Measurements from ENCODE around the gene EPHA10. TPM values are rescaled to one million over a fixed set of nuclear protein-coding genes. Genes with fewer than 3 reads are reported as not detected.

The EPHA10 gene
- polyA plus RNA-seq, 4 donors = 1.9 to 5.4 (median 3.5) TPM

DNA sequence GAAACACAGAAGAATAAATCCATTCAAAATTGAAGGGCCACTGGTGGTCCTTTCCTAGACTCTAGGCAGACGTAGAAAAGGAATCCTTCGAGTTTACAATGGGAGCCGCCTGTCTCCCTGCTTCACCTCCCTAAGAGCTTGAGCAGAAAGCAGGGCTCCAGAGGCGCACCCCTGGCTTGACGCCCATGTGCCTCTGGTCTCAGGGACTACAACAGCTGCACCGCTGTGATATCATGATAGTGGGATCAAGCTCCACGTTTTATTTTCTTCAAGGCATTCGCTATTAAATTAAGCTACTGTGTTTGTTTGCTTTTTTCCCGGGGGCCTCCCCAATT is 42.3 kb upstream of the EPHA10 start:
- FAIRE-seq (no peak), DNase-seq (peak in 1 of 2 donors; percentile 6)
- H3K27ac ChIP-seq (ENCODE audit: low read depth in 1 of 3, low read length in 2 of 3) = peak overlapping the region; percentile 41 to 98 (median 71)
- H3K4me3 ChIP-seq (ENCODE audit: low read depth in 1 of 3, low read length in 3 of 3) = peak overlapping the region; percentile 71 to 86 (median 76)
- 6 to 12% (median 10%) methylated on average over 9 of the region's 9 CpGs for WGBS, 3 donors
- peaks cover 2 to 7% (median 5%) of the 10 kb centered on the region in 3 donors for H3K4me1 ChIP-seq (ENCODE audit: control insufficient read depth in 3 of 3, insufficient read depth in 2 of 3, low read depth in 1 of 3, low read length in 2 of 3)
- no peaks in the 10 kb centered on the region for H3K27me3 ChIP-seq (ENCODE audit: control insufficient read depth in 3 of 3, insufficient read depth in 3 of 3, low read length in 3 of 3)
- H3K36me3 ChIP-seq (ENCODE audit: control insufficient read depth in 3 of 3, insufficient read depth in 2 of 3, low read depth in 1 of 3, low read length in 3 of 3) = peaks cover 15 to 43% (median 17%) of the 10 kb centered on the region in 3 donors
- H3K9me3 ChIP-seq (ENCODE audit: control insufficient read depth in 2 of 2, insufficient read depth in 1 of 2, low read depth in 1 of 2, low read length in 1 of 2) = no peaks in the 10 kb centered on the region

DNA sequence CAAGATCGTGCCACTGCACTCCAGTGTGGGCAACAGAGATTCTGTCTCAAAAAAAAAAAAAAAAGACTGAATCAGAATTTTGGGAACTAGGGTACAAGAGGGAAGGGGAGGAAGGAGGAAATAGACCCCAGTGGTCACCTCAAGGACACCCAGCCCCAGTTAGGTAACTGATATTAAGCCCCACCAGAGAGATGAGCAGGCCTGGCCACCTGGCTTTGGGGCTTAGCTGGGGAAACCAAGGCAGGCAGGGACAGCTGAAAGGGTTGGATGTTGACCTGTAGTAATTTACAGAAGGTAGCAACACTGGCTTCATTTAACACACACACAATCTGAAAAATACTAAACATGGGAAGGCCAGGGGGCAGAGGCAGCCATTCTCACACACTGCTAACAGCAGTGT is 37.5 kb upstream of the EPHA10 start:
- 87 to 100% (median 92%) methylated on average over 1 of the region's 1 CpG for WGBS, 3 donors

DNA sequence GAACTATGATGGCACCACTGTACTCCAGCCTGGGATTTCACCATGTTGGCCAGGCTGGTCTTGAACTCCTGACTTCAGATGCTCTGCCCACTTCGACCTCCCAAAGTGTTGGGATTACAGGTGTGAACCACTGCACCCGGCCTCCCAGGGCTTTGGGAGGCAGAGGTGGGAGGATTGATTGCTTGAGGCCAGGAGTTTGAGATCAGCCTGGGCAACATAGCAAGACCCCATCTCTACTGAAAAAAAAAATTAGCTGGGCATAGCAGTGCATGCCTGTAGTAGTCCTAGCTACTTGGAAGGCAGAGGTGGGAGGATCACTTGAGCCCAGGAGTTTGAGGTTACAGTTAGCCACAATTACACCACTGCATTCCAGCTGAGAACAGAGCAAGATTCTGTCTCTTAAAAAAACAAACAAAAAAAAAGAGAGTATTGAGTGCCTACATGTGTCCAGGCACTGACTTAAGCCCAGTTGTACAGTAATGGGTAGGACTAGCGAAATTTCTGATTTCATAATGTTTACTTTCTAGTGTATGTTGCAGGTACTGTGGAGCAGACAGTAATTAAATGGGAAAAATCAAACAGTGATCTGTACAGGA is 32.9 kb upstream of the EPHA10 start:
- H3K4me1 ChIP-seq (ENCODE audit: control insufficient read depth in 3 of 3, insufficient read depth in 2 of 3, low read depth in 1 of 3, low read length in 2 of 3) = peaks cover 0 to 4% (median 0%) of the 10 kb centered on the region in 3 donors
- H3K27ac ChIP-seq (ENCODE audit: low read depth in 1 of 3, low read length in 2 of 3) = no peak overlapping the region
- peaks cover 0 to 19% (median 0%) of the 10 kb centered on the region in 3 donors for H3K36me3 ChIP-seq (ENCODE audit: control insufficient read depth in 3 of 3, insufficient read depth in 2 of 3, low read depth in 1 of 3, low read length in 3 of 3)
- DNase-seq = no peak
- 89 to 95% (median 91%) methylated on average over 3 of the region's 3 CpGs for WGBS, 3 donors
- no peak overlapping the region for H3K4me3 ChIP-seq (ENCODE audit: low read depth in 1 of 3, low read length in 3 of 3)
- FAIRE-seq = no peak
- H3K27me3 ChIP-seq (ENCODE audit: control insufficient read depth in 3 of 3, insufficient read depth in 3 of 3, low read length in 3 of 3) = peaks cover 0 to 13% (median 0%) of the 10 kb centered on the region in 3 donors
- H3K9me3 ChIP-seq (ENCODE audit: control insufficient read depth in 2 of 2, insufficient read depth in 1 of 2, low read depth in 1 of 2, low read length in 1 of 2) = no peaks in the 10 kb centered on the region

More for the DNA sequence above, 37.5 kb upstream of the EPHA10 start:
- Histone ChIP-seq H3K36me3 (ENCODE audit: control insufficient read depth in 3 of 3, insufficient read depth in 2 of 3, low read depth in 1 of 3, low read length in 3 of 3) (peaks cover 15 to 51% (median 17%) of the 10 kb centered on the region in 3 donors), H3K9me3 (ENCODE audit: control insufficient read depth in 2 of 2, insufficient read depth in 1 of 2, low read depth in 1 of 2, low read length in 1 of 2) (no peaks in the 10 kb centered on the region), H3K27me3 (ENCODE audit: control insufficient read depth in 3 of 3, insufficient read depth in 3 of 3, low read length in 3 of 3) (no peaks in the 10 kb centered on the region), H3K27ac (ENCODE audit: low read depth in 1 of 3, low read length in 2 of 3) (no peak overlapping the region), H3K4me3 (ENCODE audit: low read depth in 1 of 3, low read length in 3 of 3) (no peak overlapping the region), H3K4me1 (ENCODE audit: control insufficient read depth in 3 of 3, insufficient read depth in 2 of 3, low read depth in 1 of 3, low read length in 2 of 3) (peaks cover 0 to 2% (median 0%) of the 10 kb centered on the region in 3 donors)
- DNase-seq = no peak
- FAIRE-seq = no peak

DNA sequence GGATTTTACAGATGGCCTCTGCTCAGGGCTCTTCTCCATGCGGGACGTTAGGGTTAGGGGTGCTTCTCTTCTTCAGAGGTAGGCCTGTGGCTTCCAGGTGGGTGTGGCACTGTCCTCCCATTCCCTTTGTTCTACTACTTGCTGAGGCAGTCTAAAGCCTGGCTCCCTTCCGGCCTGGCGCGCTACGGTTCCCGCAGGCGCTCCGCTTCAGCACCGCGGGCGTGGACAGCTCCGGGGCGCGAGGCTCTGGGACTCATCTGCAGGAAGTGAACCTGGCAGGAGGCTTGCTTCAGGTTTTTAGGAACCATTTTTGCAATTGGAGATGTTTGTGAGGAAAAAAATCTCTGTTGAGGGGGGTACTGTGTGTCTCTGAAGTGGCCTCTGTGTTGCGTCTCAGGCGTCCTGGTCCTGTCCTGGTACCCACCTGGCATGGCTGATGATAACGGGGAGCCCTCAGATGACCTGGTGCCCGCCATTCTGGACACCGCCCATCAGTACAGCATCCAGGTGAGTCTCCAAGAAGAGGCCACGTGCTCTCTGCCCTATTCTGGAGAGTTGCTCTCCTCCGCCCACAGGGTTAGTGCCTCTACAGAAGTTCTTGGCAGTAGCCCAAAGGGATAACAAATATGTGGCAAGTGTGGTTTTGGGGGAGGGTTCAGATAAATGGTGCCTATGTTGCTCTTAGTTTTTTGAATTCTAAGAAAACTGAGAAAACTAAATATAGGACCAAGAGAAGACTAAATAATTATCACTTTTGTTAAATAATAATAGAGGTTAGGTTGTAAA is 30.6 kb upstream of the EPHA10 start:
- peak; percentile 39 to 79 for DNase-seq
- FAIRE-seq = no peak
- Histone ChIP-seq H3K27ac (ENCODE audit: low read depth in 1 of 3, low read length in 2 of 3) (no peak overlapping the region), H3K4me3 (ENCODE audit: low read depth in 1 of 3, low read length in 3 of 3) (peak overlapping the region in 1 of 3 donors; percentile 24), H3K4me1 (ENCODE audit: control insufficient read depth in 3 of 3, insufficient read depth in 2 of 3, low read depth in 1 of 3, low read length in 2 of 3) (peaks cover 0 to 4% (median 0%) of the 10 kb centered on the region in 3 donors), H3K36me3 (ENCODE audit: control insufficient read depth in 3 of 3, insufficient read depth in 2 of 3, low read depth in 1 of 3, low read length in 3 of 3) (peaks cover 0 to 11% (median 0%) of the 10 kb centered on the region in 3 donors), H3K9me3 (ENCODE audit: control insufficient read depth in 2 of 2, insufficient read depth in 1 of 2, low read depth in 1 of 2, low read length in 1 of 2) (no peaks in the 10 kb centered on the region), H3K27me3 (ENCODE audit: control insufficient read depth in 3 of 3, insufficient read depth in 3 of 3, low read length in 3 of 3) (peaks cover 0 to 21% (median 0%) of the 10 kb centered on the region in 3 donors)
- WGBS, 3 donors = 27 to 29% (median 29%) methylated on average over 22 of the region's 22 CpGs

DNA sequence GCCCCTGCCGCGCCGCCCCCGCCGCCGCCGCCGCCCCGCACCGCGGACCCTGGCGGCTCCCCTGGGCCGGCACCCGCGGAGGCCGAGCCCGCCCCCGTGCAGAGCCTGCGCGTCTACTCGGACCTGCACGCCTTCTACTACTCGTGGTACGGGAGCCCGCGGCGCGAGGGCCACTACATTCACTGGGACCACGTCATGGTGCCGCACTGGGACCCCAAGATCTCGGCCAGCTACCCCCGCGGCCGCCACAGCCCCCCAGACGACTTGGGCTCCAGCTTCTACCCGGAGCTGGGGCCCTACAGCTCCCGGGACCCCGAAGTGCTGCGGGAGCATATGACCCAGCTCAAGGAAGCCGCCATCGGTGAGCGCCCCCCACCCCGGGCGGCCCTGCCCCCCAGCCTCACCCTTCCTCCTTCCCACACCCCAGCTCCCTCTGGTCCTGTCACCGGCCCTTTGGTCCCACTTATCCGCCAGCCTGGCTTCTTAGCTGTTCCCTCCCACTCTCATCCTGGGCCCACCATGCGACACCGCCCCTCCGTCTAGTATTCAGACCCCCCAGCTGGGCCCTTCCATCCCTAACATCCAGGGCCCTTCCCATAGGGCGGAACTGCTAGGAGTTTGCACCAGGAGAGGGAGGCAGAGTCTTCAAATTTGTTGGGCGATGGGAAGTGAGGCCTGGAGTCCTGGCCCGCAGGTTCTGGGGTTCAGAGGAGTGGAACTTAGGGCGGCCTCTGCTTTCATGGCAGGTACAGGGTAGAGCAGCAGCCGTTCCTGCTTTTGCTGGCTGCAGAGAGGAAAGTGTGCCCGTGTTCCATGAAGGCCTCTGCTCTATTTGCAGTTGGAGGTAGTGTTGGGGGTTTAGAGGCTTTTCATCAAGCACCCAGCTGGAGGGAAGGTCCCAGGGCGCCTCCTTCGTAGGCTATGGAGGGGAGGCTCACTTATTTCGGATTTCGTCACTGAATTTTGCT is 29.7 kb upstream of the EPHA10 start:
- Histone ChIP-seq H3K9me3 (ENCODE audit: control insufficient read depth in 2 of 2, insufficient read depth in 1 of 2, low read depth in 1 of 2, low read length in 1 of 2) (no peaks in the 10 kb centered on the region), H3K4me1 (ENCODE audit: control insufficient read depth in 3 of 3, insufficient read depth in 2 of 3, low read depth in 1 of 3, low read length in 2 of 3) (peaks cover 0 to 4% (median 0%) of the 10 kb centered on the region in 3 donors), H3K27ac (ENCODE audit: low read depth in 1 of 3, low read length in 2 of 3) (no peak overlapping the region), H3K27me3 (ENCODE audit: control insufficient read depth in 3 of 3, insufficient read depth in 3 of 3, low read length in 3 of 3) (peaks cover 0 to 23% (median 0%) of the 10 kb centered on the region in 3 donors), H3K36me3 (ENCODE audit: control insufficient read depth in 3 of 3, insufficient read depth in 2 of 3, low read depth in 1 of 3, low read length in 3 of 3) (peaks cover 0 to 4% (median 0%) of the 10 kb centered on the region in 3 donors), H3K4me3 (ENCODE audit: low read depth in 1 of 3, low read length in 3 of 3) (peak overlapping the region; percentile 24 to 71 (median 57))
- peak in 1 of 2 donors; percentile 6 for DNase-seq
- 8 to 18% (median 10%) methylated on average over 29 to 59 of the region's 59 CpGs for WGBS, 3 donors
- FAIRE-seq = no peak

DNA sequence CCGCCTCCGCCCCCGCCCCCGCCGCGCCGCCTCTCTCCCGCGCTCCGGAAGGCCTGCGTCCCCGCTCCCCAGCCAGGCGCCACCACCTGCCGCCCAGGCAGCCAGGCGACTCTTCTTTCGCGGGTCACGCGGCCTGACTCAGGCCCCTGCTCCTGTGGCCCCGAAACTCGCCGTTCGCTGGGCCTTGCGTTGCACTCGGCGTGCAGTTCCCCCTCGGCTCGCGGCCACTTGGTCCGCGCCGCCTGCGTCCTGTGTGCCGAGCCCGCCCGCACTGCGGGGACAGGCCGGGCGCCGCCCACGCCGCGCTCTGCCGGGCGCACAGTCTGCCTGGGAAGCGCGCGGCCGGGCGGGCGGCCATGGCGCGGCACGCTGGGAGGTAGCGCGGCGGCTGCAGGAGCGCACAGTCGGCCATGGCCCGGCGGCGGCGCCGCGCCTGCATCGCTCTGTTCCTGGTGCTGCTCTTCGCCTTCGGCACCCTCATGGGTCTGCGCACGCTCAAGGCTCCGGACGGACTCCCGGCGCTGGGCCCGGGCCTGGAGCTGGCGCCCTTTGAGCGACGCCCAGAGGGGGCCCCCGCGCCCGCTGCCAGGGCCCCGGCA is 29.0 kb upstream of the EPHA10 start, which contains the start of gene MANEAL:
MANEAL (plus strand) TSS at position 75 of the 599 bp plus-strand sequence; CDS start at position 411, 336 bp downstream.
- peak within 1 kb of the TSS; percentile 24 to 71 (median 57) for H3K4me3 ChIP-seq (ENCODE audit: low read depth in 1 of 3, low read length in 3 of 3)
- 0 to 1% (median 0%) methylated on average over 28 to 82 of the region's 82 CpGs for WGBS, 3 donors
- H3K4me1 ChIP-seq (ENCODE audit: control insufficient read depth in 3 of 3, insufficient read depth in 2 of 3, low read depth in 1 of 3, low read length in 2 of 3) = peaks cover 0 to 4% (median 0%) of the 10 kb centered on the region in 3 donors
- H3K36me3 ChIP-seq (ENCODE audit: control insufficient read depth in 3 of 3, insufficient read depth in 2 of 3, low read depth in 1 of 3, low read length in 3 of 3) = no peaks in the 10 kb centered on the region
- FAIRE-seq (no peak), DNase-seq (peak; percentile 35 to 71)
- no peak within 1 kb of the TSS for H3K27ac ChIP-seq (ENCODE audit: low read depth in 1 of 3, low read length in 2 of 3)
- H3K9me3 ChIP-seq (ENCODE audit: control insufficient read depth in 2 of 2, insufficient read depth in 1 of 2, low read depth in 1 of 2, low read length in 1 of 2) = no peaks in the 10 kb centered on the region
- peaks cover 0 to 23% (median 0%) of the 10 kb centered on the region in 3 donors for H3K27me3 ChIP-seq (ENCODE audit: control insufficient read depth in 3 of 3, insufficient read depth in 3 of 3, low read length in 3 of 3)

DNA sequence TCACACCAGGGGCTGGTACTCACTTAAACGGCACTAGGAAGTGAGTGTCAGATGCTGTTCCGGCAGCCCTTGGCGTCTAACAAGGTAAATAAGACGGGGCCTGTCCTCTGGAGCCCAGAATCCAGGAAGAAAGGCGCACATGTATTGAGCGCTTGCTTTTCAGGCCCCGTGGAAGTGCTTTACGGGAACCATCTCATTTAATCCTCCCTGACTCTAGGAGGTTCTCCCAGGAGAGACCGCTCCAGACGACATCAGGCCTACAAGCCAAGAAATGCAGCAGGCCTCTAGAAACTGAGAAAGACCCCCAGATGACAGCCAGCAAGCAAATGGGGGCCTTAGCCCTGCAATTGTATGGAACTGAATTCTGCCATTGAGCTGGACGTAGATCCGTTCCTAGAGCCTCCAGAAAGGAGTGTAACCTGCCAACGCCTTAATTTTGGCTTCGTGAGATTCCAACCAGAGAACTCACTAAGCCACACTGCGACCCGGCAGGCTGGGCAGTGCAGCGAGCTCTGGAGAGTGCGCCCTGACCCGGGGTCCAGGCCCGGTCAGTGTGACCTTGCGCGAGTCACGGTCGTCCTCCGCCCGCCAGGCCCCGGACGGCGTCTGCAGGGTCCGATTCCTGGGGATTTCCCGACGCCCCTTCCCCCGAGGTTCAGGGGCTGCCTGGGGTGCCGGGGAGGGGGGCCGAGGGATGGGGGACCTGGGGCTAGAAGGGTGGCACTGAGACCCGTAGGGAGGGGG is 28.2 kb upstream of the EPHA10 start:
- Histone ChIP-seq H3K4me1 (ENCODE audit: control insufficient read depth in 3 of 3, insufficient read depth in 2 of 3, low read depth in 1 of 3, low read length in 2 of 3) (peaks cover 0 to 4% (median 0%) of the 10 kb centered on the region in 3 donors), H3K4me3 (ENCODE audit: low read depth in 1 of 3, low read length in 3 of 3) (peak overlapping the region in 1 of 3 donors; percentile 71), H3K36me3 (ENCODE audit: control insufficient read depth in 3 of 3, insufficient read depth in 2 of 3, low read depth in 1 of 3, low read length in 3 of 3) (no peaks in the 10 kb centered on the region), H3K27me3 (ENCODE audit: control insufficient read depth in 3 of 3, insufficient read depth in 3 of 3, low read length in 3 of 3) (peaks cover 0 to 23% (median 0%) of the 10 kb centered on the region in 3 donors), H3K9me3 (ENCODE audit: control insufficient read depth in 2 of 2, insufficient read depth in 1 of 2, low read depth in 1 of 2, low read length in 1 of 2) (no peaks in the 10 kb centered on the region), H3K27ac (ENCODE audit: low read depth in 1 of 3, low read length in 2 of 3) (no peak overlapping the region)
- DNase-seq (no peak), FAIRE-seq (no peak)
- WGBS, 3 donors = 35 to 44% (median 39%) methylated on average over 33 to 36 of the region's 36 CpGs
